K562 (cell line): ENCODE data around the gene SH2D3A. TPM values are rescaled to one million over a fixed set of nuclear protein-coding genes. Genes with fewer than 3 reads are reported as not detected.
A peak's percentile ranks its signal among the peaks of the same experiment; 100 is the strongest.

Source experiments
- CREM ChIP-seq: IDR thresholded peaks from 2 replicates; pipeline ENCODE4 v1.6.1; 2014; ENCODE audit warnings: antibody characterized with exemption, low read depth
- CSDE1 ChIP-seq, 2 experiments: fragments of 450-650 bp; IDR thresholded peaks; 2 replicates each; pipeline ENCODE4 v1.6.1; 2016; ENCODE audit warnings: mild to moderate bottlenecking in 1 of 2
- CTCF ChIP-seq, 3 experiments: IDR thresholded peaks in 2 of 3; conservative IDR thresholded peaks in 1 of 3; 2 replicates each; pipeline ENCODE4 v1.5.1; 2011 to 2012; ENCODE audit warnings: low read length in 3 of 3, mild to moderate bottlenecking in 3 of 3, control low read depth in 2 of 3, improper control_type of control experiment in 1 of 3, inconsistent platforms in 1 of 3, low read depth in 1 of 3, mixed read lengths in 1 of 3, moderate library complexity in 1 of 3; ENCODE audit not compliant: insufficient read depth in 2 of 3
- FOXJ3 ChIP-seq: sonication (generic); formaldehyde crosslinking; IDR thresholded peaks from 2 replicates; pipeline ENCODE4 v1.4.0; 2020; ENCODE audit warnings: mild to moderate bottlenecking, missing genetic modification reagents
- FOXO4 ChIP-seq: fragments of 450-650 bp; formaldehyde crosslinking; IDR thresholded peaks from 2 replicates; pipeline ENCODE4 v1.4.0; 2020; ENCODE audit warnings: mild to moderate bottlenecking, moderate library complexity
- FOXP4 ChIP-seq: sonication (generic); formaldehyde crosslinking; IDR thresholded peaks from 2 replicates; pipeline ENCODE4 v1.8.0; 2022; ENCODE audit warnings: mild to moderate bottlenecking, missing genetic modification reagents, borderline replicate concordance
- ILK ChIP-seq: fragments of 450-650 bp; IDR thresholded peaks from 2 replicates; pipeline ENCODE4 v1.6.1; 2016; ENCODE audit warnings: missing genetic modification characterization, low read depth, mild to moderate bottlenecking, missing compliant biosample characterization, moderate library complexity, borderline replicate concordance
- IRF2 ChIP-seq: sonication (generic); formaldehyde crosslinking; IDR thresholded peaks from 2 replicates; pipeline ENCODE4 v1.8.1; 2022; ENCODE audit warnings: mild to moderate bottlenecking, missing genetic modification reagents
- KHSRP ChIP-seq: fragments of 450-650 bp; IDR thresholded peaks from 2 replicates; pipeline ENCODE4 v1.6.1; 2017
- MED1 ChIP-seq: sonication (generic); formaldehyde crosslinking; IDR thresholded peaks from 2 replicates; pipeline ENCODE4 v1.8.1; 2023; ENCODE audit warnings: missing genetic modification reagents, borderline replicate concordance
- NFRKB ChIP-seq: fragments of 450-650 bp; IDR thresholded peaks from 2 replicates; pipeline ENCODE4 v1.6.1; 2016; ENCODE audit warnings: low read depth
- SETDB1 ChIP-seq: IDR thresholded peaks from one replicate; pipeline ENCODE4 v1.6.1; 2012; ENCODE audit warnings: low read length, control low read depth, inconsistent platforms
- ZBTB33 ChIP-seq: sonication (generic); formaldehyde crosslinking; IDR thresholded peaks from 2 replicates; pipeline ENCODE4 v1.8.1; 2023; ENCODE audit warnings: mild to moderate bottlenecking, missing genetic modification reagents
- ZNF217 ChIP-seq: sonication (generic); formaldehyde crosslinking; IDR thresholded peaks from 2 replicates; pipeline ENCODE4 v1.8.0; 2022; ENCODE audit warnings: mild to moderate bottlenecking, missing genetic modification reagents
- polyA plus RNA-seq, 8 experiments: library from polyadenylated mRNA; depleted of rRNA in 4 of 8; stranded (reverse) in 5 of 8; unstranded in 3 of 8; fragments of >200 nt; fragmentation: Nextera tagmentation in 2 of 8; fragmentation: Illumina TruSeq in 1 of 8; extraction: Ambion mirVana in 2 of 8; extraction: Trizol in 1 of 8; gene quantifications; 2 replicates each; pipeline versions ENCODE4 v1.2.1 to v1.2.3, GENCODE V29; 2011 to 2014; ENCODE audit warnings: inconsistent platforms in 1 of 8, missing spikeins in 1 of 8
- total RNA-seq, 7 experiments: library from RNA; depleted of rRNA in 6 of 7; stranded (reverse); fragments of >200 nt in 6 of 7; fragmentation: Illumina TruSeq in 2 of 7; extraction: Trizol in 2 of 7; gene quantifications; 2 replicates each; pipeline versions ENCODE4 v1.2.1 to v1.2.3, GENCODE V29; 2011 to 2021; ENCODE audit warnings: low replicate concordance in 1 of 7
- TF ChIP-seq, protein P1 (sequence below): fragments of 450-650 bp; IDR thresholded peaks from 2 replicates; pipeline ENCODE4 v1.7.1; 2018; ENCODE audit warnings: mild to moderate bottlenecking, low read depth; ENCODE audit not compliant: partially characterized antibody
- TF ChIP-seq, protein P2 (sequence below), 2 experiments: fragments of 450-650 bp in 1 of 2; sonication (generic) in 1 of 2; formaldehyde crosslinking; conservative IDR thresholded peaks; 2 replicates each; pipeline versions ENCODE4 v1.4.0 to v1.8.1; 2020 to 2022; ENCODE audit warnings: mild to moderate bottlenecking in 1 of 2, missing genetic modification reagents in 1 of 2

Gene SH2D3A
- total and polyA plus RNA-seq, 9 of the 15 experiments (the other 6 are each of a cell fraction or from before 2014, with no cell fraction given): 0.75 to 26.3 (median 8.9) TPM

- TF ChIP-seq, protein P1, sequence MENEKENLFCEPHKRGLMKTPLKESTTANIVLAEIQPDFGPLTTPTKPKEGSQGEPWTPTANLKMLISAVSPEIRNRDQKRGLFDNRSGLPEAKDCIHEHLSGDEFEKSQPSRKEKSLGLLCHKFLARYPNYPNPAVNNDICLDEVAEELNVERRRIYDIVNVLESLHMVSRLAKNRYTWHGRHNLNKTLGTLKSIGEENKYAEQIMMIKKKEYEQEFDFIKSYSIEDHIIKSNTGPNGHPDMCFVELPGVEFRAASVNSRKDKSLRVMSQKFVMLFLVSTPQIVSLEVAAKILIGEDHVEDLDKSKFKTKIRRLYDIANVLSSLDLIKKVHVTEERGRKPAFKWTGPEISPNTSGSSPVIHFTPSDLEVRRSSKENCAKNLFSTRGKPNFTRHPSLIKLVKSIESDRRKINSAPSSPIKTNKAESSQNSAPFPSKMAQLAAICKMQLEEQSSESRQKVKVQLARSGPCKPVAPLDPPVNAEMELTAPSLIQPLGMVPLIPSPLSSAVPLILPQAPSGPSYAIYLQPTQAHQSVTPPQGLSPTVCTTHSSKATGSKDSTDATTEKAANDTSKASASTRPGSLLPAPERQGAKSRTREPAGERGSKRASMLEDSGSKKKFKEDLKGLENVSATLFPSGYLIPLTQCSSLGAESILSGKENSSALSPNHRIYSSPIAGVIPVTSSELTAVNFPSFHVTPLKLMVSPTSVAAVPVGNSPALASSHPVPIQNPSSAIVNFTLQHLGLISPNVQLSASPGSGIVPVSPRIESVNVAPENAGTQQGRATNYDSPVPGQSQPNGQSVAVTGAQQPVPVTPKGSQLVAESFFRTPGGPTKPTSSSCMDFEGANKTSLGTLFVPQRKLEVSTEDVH: peak; percentile 23
- TF ChIP-seq FOXJ3 (no peak), MED1 (CRISPR knock-in tag) (peak; percentile 88; the same call in 1 of the 2 replicates), SETDB1 (no peak), FOXP4 (CRISPR knock-in tag) (peak; percentile 99), ILK (no peak), CSDE1 (IDR thresholded peaks at IDR 0.05) (peak; percentile 79 to 88), FOXO4 (CRISPR knock-in tag) (no peak), CTCF (IDR thresholded peaks at IDR 0.05 in 2 of 3, conservative IDR thresholded peaks at IDR 0.05 in 1 of 3; ENCODE audit: insufficient read depth in 2 of 3, low read depth in 1 of 3, low read length in 3 of 3) (0 out of 6 replicates have a peak, but pooled peaks of 1 of the 3 experiments have one; percentile 7), IRF2 (no peak; the same call in 1 of the 2 replicates), CREM (0 out of 2 replicates have a peak, but pooled peaks have one; percentile 4), ZNF217 (CRISPR knock-in tag) (peak; percentile 89; the same call in 1 of the 2 replicates), NFRKB (peak; percentile 52; the same call in 1 of the 2 replicates), ZBTB33 (CRISPR knock-in tag) (peak; percentile 91), KHSRP (no peak)
- TF ChIP-seq, protein P2, sequence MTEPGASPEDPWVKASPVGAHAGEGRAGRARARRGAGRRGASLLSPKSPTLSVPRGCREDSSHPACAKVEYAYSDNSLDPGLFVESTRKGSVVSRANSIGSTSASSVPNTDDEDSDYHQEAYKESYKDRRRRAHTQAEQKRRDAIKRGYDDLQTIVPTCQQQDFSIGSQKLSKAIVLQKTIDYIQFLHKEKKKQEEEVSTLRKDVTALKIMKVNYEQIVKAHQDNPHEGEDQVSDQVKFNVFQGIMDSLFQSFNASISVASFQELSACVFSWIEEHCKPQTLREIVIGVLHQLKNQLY (CRISPR knock-in tag; conservative IDR thresholded peaks at IDR 0.05): 0 out of 4 replicates have a peak, but pooled peaks of 1 of the 2 experiments have one; percentile 65
Measured at GRCh38 chr19:6717441-6717971, 49.7 kb downstream of the SH2D3A start (continued).
